ENCODE measurements around the gene FAM222B.

DNA sequence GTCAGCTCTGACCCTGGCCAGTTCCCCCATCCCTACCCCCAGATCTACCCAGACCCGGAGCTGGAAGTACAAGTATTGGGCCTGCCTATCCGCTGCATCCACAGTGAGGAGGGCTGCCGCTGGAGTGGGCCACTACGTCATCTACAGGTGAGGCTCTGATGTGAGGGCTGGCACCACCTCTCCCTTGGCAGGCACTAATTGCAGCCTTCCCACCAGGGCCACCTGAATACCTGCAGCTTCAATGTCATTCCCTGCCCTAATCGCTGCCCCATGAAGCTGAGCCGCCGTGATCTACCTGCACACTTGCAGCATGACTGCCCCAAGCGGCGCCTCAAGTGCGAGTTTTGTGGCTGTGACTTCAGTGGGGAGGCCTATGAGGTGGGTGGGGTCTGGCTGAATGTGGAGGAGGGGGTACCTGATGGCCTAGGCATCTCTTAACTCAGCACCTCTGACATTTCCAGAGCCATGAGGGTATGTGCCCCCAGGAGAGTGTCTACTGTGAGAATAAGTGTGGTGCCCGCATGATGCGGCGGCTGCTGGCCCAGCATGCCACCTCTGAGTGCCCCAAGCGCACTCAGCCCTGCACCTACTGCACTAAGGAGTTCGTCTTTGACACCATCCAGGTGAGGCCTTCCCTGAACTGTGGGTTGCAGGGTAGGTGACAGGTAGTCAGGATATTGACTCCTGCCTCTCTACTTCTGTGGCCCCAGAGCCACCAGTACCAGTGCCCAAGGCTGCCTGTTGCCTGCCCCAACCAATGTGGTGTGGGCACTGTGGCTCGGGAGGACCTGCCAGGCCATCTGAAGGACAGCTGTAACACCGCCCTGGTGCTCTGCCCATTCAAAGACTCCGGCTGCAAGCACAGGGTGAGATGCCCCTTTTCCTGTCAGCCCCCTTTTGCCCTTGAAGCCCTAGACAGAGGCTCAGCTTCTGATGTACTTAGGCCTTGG is 94.5 kb downstream of the FAM222B start:
- TF ChIP-seq POLR2AphosphoS5 (IDR thresholded peaks at IDR 0.05; ENCODE audit: borderline replicate concordance, low read depth, low read length) (no peak; the same call in 1 of the 2 replicates), FOXP2 (optimal IDR thresholded peaks at IDR 0.05; ENCODE audit: control extremely low read depth, extremely low read length, insufficient read depth) (no peak), EZH2 (IDR thresholded peaks at IDR 0.05) (no peak)
